ENCODE results near the gene ZNF385A. TPM values are rescaled to one million over a fixed set of nuclear protein-coding genes. Genes with fewer than 3 reads are reported as not detected.
"Not testable (repeated sequence)": the region's sequence is repeated elsewhere in the genome, so short reads cannot be mapped to it uniquely, and the experiment has no call there.

Gene ZNF385A
- total RNA-seq, 1 experiment from 2014 or later = 5.9 TPM

- H3K36me3 ChIP-seq (ENCODE audit: control insufficient read depth, insufficient read depth, low read length) = peaks cover 3% of the 10 kb centered on the region
- H3K4me3 ChIP-seq (ENCODE audit: low read depth in 2 of 2, low read length in 2 of 2) = no peak overlapping the region
- H3K27ac ChIP-seq (ENCODE audit: low read length) = peak overlapping the region; percentile 3; the same call in 1 of the 2 replicates
- no peak for ATAC-seq
- in situ Hi-C loops (cut with HindIII; ENCODE audit: low pct_unique_long_range_greater_than_20kb, low sequenced_read_pairs) = no loop called here
- DNase-seq (ENCODE audit: low read depth, low spot score) = no peak
- TF ChIP-seq, protein P1, sequence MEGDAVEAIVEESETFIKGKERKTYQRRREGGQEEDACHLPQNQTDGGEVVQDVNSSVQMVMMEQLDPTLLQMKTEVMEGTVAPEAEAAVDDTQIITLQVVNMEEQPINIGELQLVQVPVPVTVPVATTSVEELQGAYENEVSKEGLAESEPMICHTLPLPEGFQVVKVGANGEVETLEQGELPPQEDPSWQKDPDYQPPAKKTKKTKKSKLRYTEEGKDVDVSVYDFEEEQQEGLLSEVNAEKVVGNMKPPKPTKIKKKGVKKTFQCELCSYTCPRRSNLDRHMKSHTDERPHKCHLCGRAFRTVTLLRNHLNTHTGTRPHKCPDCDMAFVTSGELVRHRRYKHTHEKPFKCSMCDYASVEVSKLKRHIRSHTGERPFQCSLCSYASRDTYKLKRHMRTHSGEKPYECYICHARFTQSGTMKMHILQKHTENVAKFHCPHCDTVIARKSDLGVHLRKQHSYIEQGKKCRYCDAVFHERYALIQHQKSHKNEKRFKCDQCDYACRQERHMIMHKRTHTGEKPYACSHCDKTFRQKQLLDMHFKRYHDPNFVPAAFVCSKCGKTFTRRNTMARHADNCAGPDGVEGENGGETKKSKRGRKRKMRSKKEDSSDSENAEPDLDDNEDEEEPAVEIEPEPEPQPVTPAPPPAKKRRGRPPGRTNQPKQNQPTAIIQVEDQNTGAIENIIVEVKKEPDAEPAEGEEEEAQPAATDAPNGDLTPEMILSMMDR (IDR thresholded peaks at IDR 0.05) = no peak
- TF ChIP-seq, protein P2, sequence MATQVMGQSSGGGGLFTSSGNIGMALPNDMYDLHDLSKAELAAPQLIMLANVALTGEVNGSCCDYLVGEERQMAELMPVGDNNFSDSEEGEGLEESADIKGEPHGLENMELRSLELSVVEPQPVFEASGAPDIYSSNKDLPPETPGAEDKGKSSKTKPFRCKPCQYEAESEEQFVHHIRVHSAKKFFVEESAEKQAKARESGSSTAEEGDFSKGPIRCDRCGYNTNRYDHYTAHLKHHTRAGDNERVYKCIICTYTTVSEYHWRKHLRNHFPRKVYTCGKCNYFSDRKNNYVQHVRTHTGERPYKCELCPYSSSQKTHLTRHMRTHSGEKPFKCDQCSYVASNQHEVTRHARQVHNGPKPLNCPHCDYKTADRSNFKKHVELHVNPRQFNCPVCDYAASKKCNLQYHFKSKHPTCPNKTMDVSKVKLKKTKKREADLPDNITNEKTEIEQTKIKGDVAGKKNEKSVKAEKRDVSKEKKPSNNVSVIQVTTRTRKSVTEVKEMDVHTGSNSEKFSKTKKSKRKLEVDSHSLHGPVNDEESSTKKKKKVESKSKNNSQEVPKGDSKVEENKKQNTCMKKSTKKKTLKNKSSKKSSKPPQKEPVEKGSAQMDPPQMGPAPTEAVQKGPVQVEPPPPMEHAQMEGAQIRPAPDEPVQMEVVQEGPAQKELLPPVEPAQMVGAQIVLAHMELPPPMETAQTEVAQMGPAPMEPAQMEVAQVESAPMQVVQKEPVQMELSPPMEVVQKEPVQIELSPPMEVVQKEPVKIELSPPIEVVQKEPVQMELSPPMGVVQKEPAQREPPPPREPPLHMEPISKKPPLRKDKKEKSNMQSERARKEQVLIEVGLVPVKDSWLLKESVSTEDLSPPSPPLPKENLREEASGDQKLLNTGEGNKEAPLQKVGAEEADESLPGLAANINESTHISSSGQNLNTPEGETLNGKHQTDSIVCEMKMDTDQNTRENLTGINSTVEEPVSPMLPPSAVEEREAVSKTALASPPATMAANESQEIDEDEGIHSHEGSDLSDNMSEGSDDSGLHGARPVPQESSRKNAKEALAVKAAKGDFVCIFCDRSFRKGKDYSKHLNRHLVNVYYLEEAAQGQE (IDR thresholded peaks at IDR 0.05; ENCODE audit: insufficient read depth in 1 of 2, low read depth in 2 of 2, low read length in 1 of 2) = no peak
- intact Hi-C loops (cut with micrococcal nuclease; ENCODE audit: unreplicated experiment) = no loop called here
- H3K27me3 ChIP-seq (ENCODE audit: control insufficient read depth, insufficient read depth, low read length) = no peaks in the 10 kb centered on the region
- no peaks in the 10 kb centered on the region for H3K9me3 ChIP-seq (ENCODE audit: control insufficient read depth, insufficient read depth, low read depth, low read length)
- H3K4me1 ChIP-seq (ENCODE audit: control insufficient read depth, insufficient read depth, low read length) = peaks cover 24% of the 10 kb centered on the region
- ChIA-PET CTCF (no interaction called here), POLR2A (interaction anchor here (0.6 to 0.7 kb wide), 3 partner anchors 42 to 782 kb away, joined by 3 to 4 read pairs (median 4); no protein-coding TSS in a partner anchor)
- BruUV-seq (replicated peaks) = no TSS peak
Observed at GRCh38 chr12:54328595-54329337, 55.8 kb downstream of the ZNF385A start.

- TSS peak; percentile 96 for BruUV-seq (replicated peaks)
- H3K27me3 ChIP-seq (ENCODE audit: control insufficient read depth, insufficient read depth, low read length); H3K9me3 ChIP-seq (ENCODE audit: control insufficient read depth, insufficient read depth, low read depth, low read length); in situ Hi-C loops (cut with HindIII; ENCODE audit: low pct_unique_long_range_greater_than_20kb, low sequenced_read_pairs); ATAC-seq; DNase-seq (ENCODE audit: low read depth, low spot score); H3K36me3 ChIP-seq (ENCODE audit: control insufficient read depth, insufficient read depth, low read length): not testable (repeated sequence)
- peaks cover 24% of the 10 kb centered on the region for H3K4me1 ChIP-seq (ENCODE audit: control insufficient read depth, insufficient read depth, low read length)
- intact Hi-C loops (cut with micrococcal nuclease; ENCODE audit: unreplicated experiment) = loop anchor here (2.0 kb wide), 1 partner anchor 37 kb away; no protein-coding TSS in a partner anchor
- peak overlapping the region; percentile 94 for H3K27ac ChIP-seq (ENCODE audit: low read length)
- ChIA-PET POLR2A (interaction anchor here (0.6 to 1.2 kb wide), 10 partner anchors 29 to 1485 kb away, joined by 3 to 21 read pairs (median 5); partner anchors contain the start of genes CBX5 and HNRNPA1), CTCF (interaction anchor here (0.6 to 1.7 kb wide), 26 partner anchors 8 to 535 kb away, joined by 3 to 23 read pairs (median 6); partner anchors contain the start of genes CBX5, HNRNPA1 and NFE2)
- peak overlapping the region; percentile 93 to 98 for H3K4me3 ChIP-seq (ENCODE audit: low read depth in 2 of 2, low read length in 2 of 2)
Observed at GRCh38 chr12:54325442-54326109, 59.0 kb downstream of the ZNF385A start.

Measured in Panc1 (cell line).